ENCODE measurements around the gene KDM5A.

DNA sequence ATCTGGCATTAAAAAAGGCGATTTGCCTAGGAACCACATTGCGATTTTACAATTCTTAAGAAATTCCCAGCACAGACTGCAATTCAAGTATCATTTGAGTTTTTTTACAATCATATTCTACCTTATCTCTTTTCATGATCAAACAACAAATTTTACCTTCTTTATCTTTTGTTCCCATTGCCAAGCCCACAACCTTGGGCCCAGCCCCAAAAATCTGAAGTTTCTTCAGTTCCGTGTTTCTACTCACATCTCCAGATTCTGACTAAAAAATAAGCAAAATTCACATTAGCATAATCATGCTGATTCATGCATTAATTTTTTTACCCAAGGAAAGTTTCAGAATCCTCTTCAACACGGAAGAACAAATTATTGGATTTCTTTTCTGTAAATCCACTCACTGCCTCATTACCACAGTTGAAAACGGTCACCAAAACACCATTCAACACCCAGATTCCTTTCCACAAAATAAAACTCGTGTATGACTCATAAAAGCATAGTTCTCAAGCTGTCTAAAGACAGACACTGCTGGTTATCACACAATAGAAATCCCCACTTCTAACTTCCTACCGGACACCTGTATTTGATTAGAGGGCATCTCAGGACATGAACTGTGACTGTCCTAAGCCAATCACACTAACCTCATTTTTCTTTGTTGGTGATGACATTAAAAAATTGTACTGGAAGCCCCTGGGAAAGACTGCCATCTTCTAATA is 32.7 kb downstream of the KDM5A start:
- TF ChIP-seq, protein P1, sequence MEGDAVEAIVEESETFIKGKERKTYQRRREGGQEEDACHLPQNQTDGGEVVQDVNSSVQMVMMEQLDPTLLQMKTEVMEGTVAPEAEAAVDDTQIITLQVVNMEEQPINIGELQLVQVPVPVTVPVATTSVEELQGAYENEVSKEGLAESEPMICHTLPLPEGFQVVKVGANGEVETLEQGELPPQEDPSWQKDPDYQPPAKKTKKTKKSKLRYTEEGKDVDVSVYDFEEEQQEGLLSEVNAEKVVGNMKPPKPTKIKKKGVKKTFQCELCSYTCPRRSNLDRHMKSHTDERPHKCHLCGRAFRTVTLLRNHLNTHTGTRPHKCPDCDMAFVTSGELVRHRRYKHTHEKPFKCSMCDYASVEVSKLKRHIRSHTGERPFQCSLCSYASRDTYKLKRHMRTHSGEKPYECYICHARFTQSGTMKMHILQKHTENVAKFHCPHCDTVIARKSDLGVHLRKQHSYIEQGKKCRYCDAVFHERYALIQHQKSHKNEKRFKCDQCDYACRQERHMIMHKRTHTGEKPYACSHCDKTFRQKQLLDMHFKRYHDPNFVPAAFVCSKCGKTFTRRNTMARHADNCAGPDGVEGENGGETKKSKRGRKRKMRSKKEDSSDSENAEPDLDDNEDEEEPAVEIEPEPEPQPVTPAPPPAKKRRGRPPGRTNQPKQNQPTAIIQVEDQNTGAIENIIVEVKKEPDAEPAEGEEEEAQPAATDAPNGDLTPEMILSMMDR (IDR thresholded peaks at IDR 0.05): no peak
- no peak for TF ChIP-seq EZH2 (IDR thresholded peaks at IDR 0.05)
- no peak for TF ChIP-seq EZH2phosphoT487 (IDR thresholded peaks at IDR 0.05)
